ENCODE measurements around the gene ABCA1. TPM values are rescaled to one million over a fixed set of nuclear protein-coding genes. Genes with fewer than 3 reads are reported as not detected.

ABCA1 gene
- total and polyA plus RNA-seq, 2 of the 13 experiments (the other 11 are each of a cell fraction or from before 2014, with no cell fraction given): 26.8 to 63.8 TPM

DNA sequence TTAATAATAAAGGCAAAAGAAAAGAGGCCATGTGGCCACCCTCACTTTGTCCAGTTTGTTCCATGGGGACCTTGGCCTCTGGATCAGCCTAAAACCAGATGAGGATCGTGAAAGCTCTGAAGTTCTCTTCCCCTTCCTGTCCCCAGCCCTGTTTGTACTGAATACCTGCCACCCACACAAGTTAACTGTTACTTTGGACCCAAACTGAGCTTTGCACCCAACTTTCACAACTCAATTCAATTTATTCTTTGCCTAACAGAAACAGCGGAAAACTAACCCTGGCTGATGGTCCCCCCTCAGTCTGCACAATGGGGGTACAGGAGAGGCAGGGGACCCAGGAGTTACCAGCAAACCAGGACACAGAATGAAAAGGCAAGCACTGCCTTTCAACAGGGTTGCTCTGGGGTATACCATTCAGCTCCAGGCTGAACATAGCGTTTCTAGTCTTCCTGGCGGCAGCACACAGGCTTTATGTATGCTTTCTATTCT, 28.2 kb downstream of the ABCA1 start (continued):
- TF ChIP-seq JUNB (CRISPR knock-in tag; IDR thresholded peaks at IDR 0.05; ENCODE audit: borderline replicate concordance): peak; percentile 55; the same call in 1 of the 2 replicates
- peak; percentile 31; the same call in 1 of the 2 replicates for TF ChIP-seq YEATS2 (CRISPR knock-in tag; IDR thresholded peaks at IDR 0.05; ENCODE audit: borderline replicate concordance)
- TF ChIP-seq, protein P1, sequence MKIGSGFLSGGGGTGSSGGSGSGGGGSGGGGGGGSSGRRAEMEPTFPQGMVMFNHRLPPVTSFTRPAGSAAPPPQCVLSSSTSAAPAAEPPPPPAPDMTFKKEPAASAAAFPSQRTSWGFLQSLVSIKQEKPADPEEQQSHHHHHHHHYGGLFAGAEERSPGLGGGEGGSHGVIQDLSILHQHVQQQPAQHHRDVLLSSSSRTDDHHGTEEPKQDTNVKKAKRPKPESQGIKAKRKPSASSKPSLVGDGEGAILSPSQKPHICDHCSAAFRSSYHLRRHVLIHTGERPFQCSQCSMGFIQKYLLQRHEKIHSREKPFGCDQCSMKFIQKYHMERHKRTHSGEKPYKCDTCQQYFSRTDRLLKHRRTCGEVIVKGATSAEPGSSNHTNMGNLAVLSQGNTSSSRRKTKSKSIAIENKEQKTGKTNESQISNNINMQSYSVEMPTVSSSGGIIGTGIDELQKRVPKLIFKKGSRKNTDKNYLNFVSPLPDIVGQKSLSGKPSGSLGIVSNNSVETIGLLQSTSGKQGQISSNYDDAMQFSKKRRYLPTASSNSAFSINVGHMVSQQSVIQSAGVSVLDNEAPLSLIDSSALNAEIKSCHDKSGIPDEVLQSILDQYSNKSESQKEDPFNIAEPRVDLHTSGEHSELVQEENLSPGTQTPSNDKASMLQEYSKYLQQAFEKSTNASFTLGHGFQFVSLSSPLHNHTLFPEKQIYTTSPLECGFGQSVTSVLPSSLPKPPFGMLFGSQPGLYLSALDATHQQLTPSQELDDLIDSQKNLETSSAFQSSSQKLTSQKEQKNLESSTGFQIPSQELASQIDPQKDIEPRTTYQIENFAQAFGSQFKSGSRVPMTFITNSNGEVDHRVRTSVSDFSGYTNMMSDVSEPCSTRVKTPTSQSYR (CRISPR knock-in tag; IDR thresholded peaks at IDR 0.05; ENCODE audit: borderline replicate concordance): peak; percentile 48; the same call in 1 of the 2 replicates
- TF ChIP-seq ZEB1 (IDR thresholded peaks at IDR 0.05; ENCODE audit: insufficient replicate concordance, low read depth): peak; percentile 27
- TF ChIP-seq GFI1 (CRISPR knock-in tag; IDR thresholded peaks at IDR 0.05; ENCODE audit: borderline replicate concordance): no peak; the same call in 1 of the 2 replicates
- TF ChIP-seq EP300 (IDR thresholded peaks at IDR 0.05; ENCODE audit: low read depth in 2 of 2, low read length in 2 of 2): peak; percentile 89 to 96
- peak; percentile 91 for TF ChIP-seq EP300 (CRISPR knock-in tag; IDR thresholded peaks at IDR 0.05; ENCODE audit: borderline replicate concordance)
- no peak for TF ChIP-seq ZNF564 (CRISPR knock-in tag; IDR thresholded peaks at IDR 0.05)
- TF ChIP-seq ZNF605 (CRISPR knock-in tag; IDR thresholded peaks at IDR 0.05): 0 out of 2 replicates have a peak, but pooled peaks have one; percentile 34
- peak; percentile 87 for TF ChIP-seq CEBPG (CRISPR knock-in tag; IDR thresholded peaks at IDR 0.05)
- no peak for TF ChIP-seq NPAS2 (CRISPR knock-in tag; IDR thresholded peaks at IDR 0.05; ENCODE audit: borderline replicate concordance)
- TF ChIP-seq NR2F1 (CRISPR knock-in tag; IDR thresholded peaks at IDR 0.05): peak; percentile 8 to 61; a peak in 2 of 4 replicates
- peak; percentile 88 for TF ChIP-seq YEATS4 (CRISPR knock-in tag; IDR thresholded peaks at IDR 0.05; ENCODE audit: borderline replicate concordance)
- no peak for TF ChIP-seq YY1 (IDR thresholded peaks at IDR 0.05; ENCODE audit: insufficient read depth, insufficient replicate concordance, low read depth, low read length)
- no peak for TF ChIP-seq ZFP36 (IDR thresholded peaks at IDR 0.05; ENCODE audit: borderline replicate concordance, low read depth, low read length, partially characterized antibody)
- no peak for TF ChIP-seq ZNF619 (CRISPR knock-in tag; IDR thresholded peaks at IDR 0.05)
- TF ChIP-seq, protein P2, sequence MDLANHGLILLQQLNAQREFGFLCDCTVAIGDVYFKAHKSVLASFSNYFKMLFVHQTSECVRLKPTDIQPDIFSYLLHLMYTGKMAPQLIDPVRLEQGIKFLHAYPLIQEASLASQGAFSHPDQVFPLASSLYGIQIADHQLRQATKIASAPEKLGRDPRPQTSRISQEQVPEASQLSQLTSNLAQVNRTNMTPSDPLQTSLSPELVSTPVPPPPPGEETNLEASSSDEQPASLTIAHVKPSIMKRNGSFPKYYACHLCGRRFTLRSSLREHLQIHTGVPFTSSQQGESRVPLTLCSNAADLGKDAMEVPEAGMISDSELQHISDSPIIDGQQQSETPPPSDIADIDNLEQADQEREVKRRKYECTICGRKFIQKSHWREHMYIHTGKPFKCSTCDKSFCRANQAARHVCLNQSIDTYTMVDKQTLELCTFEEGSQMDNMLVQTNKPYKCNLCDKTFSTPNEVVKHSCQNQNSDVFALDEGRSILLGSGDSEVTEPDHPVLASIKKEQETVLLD (CRISPR knock-in tag; IDR thresholded peaks at IDR 0.05; ENCODE audit: low read depth): no peak
- peak; percentile 28; the same call in 1 of the 2 replicates for TF ChIP-seq ZNF749 (CRISPR knock-in tag; IDR thresholded peaks at IDR 0.05; ENCODE audit: borderline replicate concordance)
- 0 out of 2 replicates have a peak, but pooled peaks have one; percentile 50 for TF ChIP-seq ZNF451 (CRISPR knock-in tag; IDR thresholded peaks at IDR 0.05)
- peak; percentile 98 for TF ChIP-seq DPF2 (CRISPR knock-in tag; IDR thresholded peaks at IDR 0.05; ENCODE audit: borderline replicate concordance, low read depth)
- 0 out of 2 replicates have a peak, but pooled peaks have one; percentile 17 for TF ChIP-seq ZNF598 (CRISPR knock-in tag; IDR thresholded peaks at IDR 0.05; ENCODE audit: borderline replicate concordance)
